HPDE6-E6E7 (cell line): Measurements from ENCODE around the gene DISP3.
"Not testable (repeated sequence)": the region's sequence is repeated elsewhere in the genome, so short reads cannot be mapped to it uniquely, and the experiment has no call there.

Experiments
- DNase-seq: peaks from one replicate; pipeline ENCODE4 v3.0.0; 2011; ENCODE audit warnings: missing footprints; ENCODE audit errors: extremely low spot score

Gene DISP3

GRCh38 chr1:11575553-11575952 lies 96.6 kb downstream of the DISP3 start:
- no peak for DNase-seq

GRCh38 chr1:11576109-11576875 lies 97.3 kb downstream of the DISP3 start:
- no peak for DNase-seq

GRCh38 chr1:11578004-11578403 lies 99.0 kb downstream of the DISP3 start:
- no peak for DNase-seq

GRCh38 chr1:11579506-11579905 lies 100.6 kb downstream of the DISP3 start:
- no peak for DNase-seq

GRCh38 chr1:11580049-11580448 lies 101.1 kb downstream of the DISP3 start:
- not testable (repeated sequence) for DNase-seq

GRCh38 chr1:11581445-11581991 lies 102.6 kb downstream of the DISP3 start:
- DNase-seq = no peak

- DNase-seq = no peak
Observed at GRCh38 chr1:11585389-11585788, 106.4 kb downstream of the DISP3 start.
